ENCODE data around the gene ZNF263. TPM values are rescaled to one million over a fixed set of nuclear protein-coding genes. Genes with fewer than 3 reads are reported as not detected.

The ZNF263 gene
- total and polyA plus RNA-seq, 9 of the 15 experiments (the other 6 are each of a cell fraction or from before 2014, with no cell fraction given): 4.6 to 48.3 (median 31.8) TPM

DNA sequence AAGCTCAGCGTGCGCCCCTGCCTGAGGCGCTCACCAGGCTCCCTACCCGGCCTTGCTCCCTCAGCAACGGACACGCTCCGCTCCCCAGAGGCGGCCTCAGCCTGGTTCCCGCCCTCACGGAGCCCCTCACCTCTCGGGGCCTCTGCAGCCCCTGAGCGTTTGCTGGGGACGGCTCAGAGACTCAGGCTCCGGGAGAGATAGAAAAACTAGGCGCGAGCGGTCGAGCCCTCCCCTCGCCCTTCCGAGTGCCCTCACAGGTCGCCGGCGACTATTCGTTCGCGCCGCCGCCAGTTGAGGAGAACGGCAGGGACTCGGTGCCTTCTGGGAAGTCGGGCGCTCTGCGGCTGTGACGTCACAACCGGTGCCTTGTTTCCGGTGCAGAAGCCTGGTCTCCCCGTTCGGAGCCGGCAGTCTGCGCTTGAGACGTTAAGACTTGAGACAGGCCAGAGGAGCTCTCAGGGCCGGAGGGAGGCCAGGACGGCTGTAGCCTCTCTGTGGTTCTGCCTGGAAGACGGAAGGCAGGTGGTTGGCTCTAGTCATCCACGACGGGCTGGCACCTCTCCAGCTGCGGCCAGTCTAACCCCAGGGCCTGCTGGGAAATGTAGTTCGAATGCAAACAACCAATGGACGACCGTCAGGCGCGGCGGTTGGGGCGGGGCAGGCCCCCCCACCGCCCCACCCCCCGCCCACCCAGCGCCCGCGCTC lies 48.3 kb upstream of the ZNF263 start, which contains the start of gene ZNF200:
Gene ZNF200, minus strand, starts transcription at position 302 of the 705 bp plus-strand sequence. CDS start 1,403 bp downstream, outside the sequence.
- ATAC-seq: peak; percentile 98
- no peak for TF ChIP-seq BCOR (IDR thresholded peaks at IDR 0.05)
- TF ChIP-seq, protein P1, sequence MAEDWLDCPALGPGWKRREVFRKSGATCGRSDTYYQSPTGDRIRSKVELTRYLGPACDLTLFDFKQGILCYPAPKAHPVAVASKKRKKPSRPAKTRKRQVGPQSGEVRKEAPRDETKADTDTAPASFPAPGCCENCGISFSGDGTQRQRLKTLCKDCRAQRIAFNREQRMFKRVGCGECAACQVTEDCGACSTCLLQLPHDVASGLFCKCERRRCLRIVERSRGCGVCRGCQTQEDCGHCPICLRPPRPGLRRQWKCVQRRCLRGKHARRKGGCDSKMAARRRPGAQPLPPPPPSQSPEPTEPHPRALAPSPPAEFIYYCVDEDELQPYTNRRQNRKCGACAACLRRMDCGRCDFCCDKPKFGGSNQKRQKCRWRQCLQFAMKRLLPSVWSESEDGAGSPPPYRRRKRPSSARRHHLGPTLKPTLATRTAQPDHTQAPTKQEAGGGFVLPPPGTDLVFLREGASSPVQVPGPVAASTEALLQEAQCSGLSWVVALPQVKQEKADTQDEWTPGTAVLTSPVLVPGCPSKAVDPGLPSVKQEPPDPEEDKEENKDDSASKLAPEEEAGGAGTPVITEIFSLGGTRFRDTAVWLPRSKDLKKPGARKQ (CRISPR knock-in tag; IDR thresholded peaks at IDR 0.05): no peak
- peak; percentile 87 for TF ChIP-seq RB1 (IDR thresholded peaks at IDR 0.05; ENCODE audit: low read depth)
- TF ChIP-seq MTA2 (IDR thresholded peaks at IDR 0.05; ENCODE audit: low read depth): no peak
- peak; percentile 76 to 81 for TF ChIP-seq NRF1 (conservative IDR thresholded peaks at IDR 0.05 in 1 of 2, IDR thresholded peaks at IDR 0.05 in 1 of 2)
- TF ChIP-seq ETV1 (tag; conservative IDR thresholded peaks at IDR 0.05; ENCODE audit: low read depth): peak; percentile 82
- no peak for TF ChIP-seq HLTF (IDR thresholded peaks at IDR 0.05)
- TF ChIP-seq THRAP3 (IDR thresholded peaks at IDR 0.05; ENCODE audit: borderline replicate concordance): peak; percentile 100
- TF ChIP-seq SAP30 (IDR thresholded peaks at IDR 0.05; ENCODE audit: borderline replicate concordance, insufficient read depth, low read depth, low read length, poor library complexity, severe bottlenecking): peak; percentile 85
- no peak for TF ChIP-seq ZNF583 (CRISPR knock-in tag; IDR thresholded peaks at IDR 0.05)
- no peak for TF ChIP-seq MEF2D (tag; conservative IDR thresholded peaks at IDR 0.05; ENCODE audit: low read depth)
- no peak for TF ChIP-seq FOS (IDR thresholded peaks at IDR 0.05; ENCODE audit: extremely low read depth, insufficient read length)
- no peak for TF ChIP-seq ZNF780A (CRISPR knock-in tag; IDR thresholded peaks at IDR 0.05)
- no peak; the same call in 1 of the 2 replicates for TF ChIP-seq E2F3 (CRISPR knock-in tag; IDR thresholded peaks at IDR 0.05)
- no peak; the same call in 1 of the 2 replicates for TF ChIP-seq POLR2H (tag; IDR thresholded peaks at IDR 0.05; ENCODE audit: low read depth)
- 0 out of 2 replicates have a peak, but pooled peaks have one; percentile 37 for TF ChIP-seq KAT7 (CRISPR knock-in tag; IDR thresholded peaks at IDR 0.05; ENCODE audit: borderline replicate concordance)
- TF ChIP-seq, protein P2, sequence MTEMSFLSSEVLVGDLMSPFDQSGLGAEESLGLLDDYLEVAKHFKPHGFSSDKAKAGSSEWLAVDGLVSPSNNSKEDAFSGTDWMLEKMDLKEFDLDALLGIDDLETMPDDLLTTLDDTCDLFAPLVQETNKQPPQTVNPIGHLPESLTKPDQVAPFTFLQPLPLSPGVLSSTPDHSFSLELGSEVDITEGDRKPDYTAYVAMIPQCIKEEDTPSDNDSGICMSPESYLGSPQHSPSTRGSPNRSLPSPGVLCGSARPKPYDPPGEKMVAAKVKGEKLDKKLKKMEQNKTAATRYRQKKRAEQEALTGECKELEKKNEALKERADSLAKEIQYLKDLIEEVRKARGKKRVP (CRISPR knock-in tag; IDR thresholded peaks at IDR 0.05): no peak
- TF ChIP-seq ZSCAN32 (CRISPR knock-in tag; IDR thresholded peaks at IDR 0.05): no peak
- TF ChIP-seq, protein P3, sequence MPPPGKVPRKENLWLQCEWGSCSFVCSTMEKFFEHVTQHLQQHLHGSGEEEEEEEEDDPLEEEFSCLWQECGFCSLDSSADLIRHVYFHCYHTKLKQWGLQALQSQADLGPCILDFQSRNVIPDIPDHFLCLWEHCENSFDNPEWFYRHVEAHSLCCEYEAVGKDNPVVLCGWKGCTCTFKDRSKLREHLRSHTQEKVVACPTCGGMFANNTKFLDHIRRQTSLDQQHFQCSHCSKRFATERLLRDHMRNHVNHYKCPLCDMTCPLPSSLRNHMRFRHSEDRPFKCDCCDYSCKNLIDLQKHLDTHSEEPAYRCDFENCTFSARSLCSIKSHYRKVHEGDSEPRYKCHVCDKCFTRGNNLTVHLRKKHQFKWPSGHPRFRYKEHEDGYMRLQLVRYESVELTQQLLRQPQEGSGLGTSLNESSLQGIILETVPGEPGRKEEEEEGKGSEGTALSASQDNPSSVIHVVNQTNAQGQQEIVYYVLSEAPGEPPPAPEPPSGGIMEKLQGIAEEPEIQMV (tag; conservative IDR thresholded peaks at IDR 0.05; ENCODE audit: low read depth): no peak
- TF ChIP-seq XRCC3 (IDR thresholded peaks at IDR 0.05): no peak

More for the DNA sequence above, 48.3 kb upstream of the ZNF263 start, which contains the start of gene ZNF200:
- DNase-seq (ENCODE audit: extremely low read depth in 1 of 4, low spot score in 3 of 4) (peak; percentile 89 to 98 (median 91)), FAIRE-seq (peak; percentile 95)
- POLR2A ChIA-PET: interaction anchor here (0.5 to 1.0 kb wide), 6 partner anchors 9 to 884 kb away, joined by 3 to 4 read pairs (median 3); no protein-coding TSS in a partner anchor
- BruUV-seq (replicated peaks): no TSS peak
- Histone ChIP-seq H4K20me1 (replicated peaks; ENCODE audit: control insufficient read depth, insufficient read depth, low read length) (no peaks in the 10 kb centered on the region), H3K4me2 (ENCODE audit: insufficient read depth, low read length) (peak within 1 kb of the TSS; percentile 95), H2AFZ (ENCODE audit: low read depth, low read length) (peak within 1 kb of the TSS; percentile 100), H3K79me2 (ENCODE audit: control insufficient read depth, insufficient read depth, low read length) (peaks cover 16% of the 10 kb centered on the region), H3K9me1 (ENCODE audit: control insufficient read depth, insufficient read depth, low read length) (no peaks in the 10 kb centered on the region), H3K4me3 (peak within 1 kb of the TSS; percentile 74), H3K9ac (ENCODE audit: insufficient read depth in 1 of 2, low read depth in 2 of 2, low read length in 2 of 2) (peak within 1 kb of the TSS; percentile 88 to 98), H3K27me3 (ENCODE audit: control insufficient read depth in 2 of 2, insufficient read depth in 2 of 2, low read length in 2 of 2) (no peaks in the 10 kb centered on the region), H3K27ac (ENCODE audit: extremely low read depth, low read depth, low read length) (peak within 1 kb of the TSS; percentile 92), H3K36me3 (ENCODE audit: control insufficient read depth, insufficient read depth, low read length) (peaks cover 36% of the 10 kb centered on the region), H3K9me3 (replicated peaks; ENCODE audit: control insufficient read depth, insufficient read depth, low read depth, low read length) (peaks cover 4% of the 10 kb centered on the region; the same call in 1 of the 2 replicates), H3K4me1 (replicated peaks in 1 of 2; ENCODE audit: control insufficient read depth in 2 of 2, insufficient read depth in 2 of 2, low read length in 2 of 2) (peaks cover 6 to 12% of the 10 kb centered on the region in 2 experiments; a peak in 4 of 5 replicates)
- in situ Hi-C loops (cut with MboI): no loop called here
- under 1% methylated on average over 30 of the region's 59 CpGs for WGBS (ENCODE audit: insufficient coverage, low coverage, missing lambda C conversion rate)
- CTCF ChIA-PET (ENCODE audit: low intra/inter-chr PET ratio): no interaction called here
- intact Hi-C loops (cut with micrococcal nuclease): no loop called here
